HL-60 (cell line): ENCODE results near the gene FASTKD3.

Experiments
- DNase-seq, 2 experiments: peaks; one replicate each; pipeline ENCODE4 v3.0.0-alpha.2; 2010 to 2020; ENCODE audit warnings: low read depth in 1 of 2, low spot score in 1 of 2
- H3K27ac ChIP-seq: fragments of 250-450 bp; sonication (Bioruptor Pico); replicated peaks from 2 replicates; pipeline ENCODE4 v1.5.1; 2020; ENCODE audit warnings: mild to moderate bottlenecking, moderate library complexity
- H3K27me3 ChIP-seq: fragments of 250-450 bp; sonication (Bioruptor Pico); 2 replicates; pipeline ENCODE4 v1.5.1; 2021; ENCODE audit warnings: mild to moderate bottlenecking, moderate library complexity; ENCODE audit not compliant: insufficient read depth, poor library complexity, severe bottlenecking
- H3K4me3 ChIP-seq: replicated peaks from 2 replicates; pipeline ENCODE4 v1.5.1; 2011; ENCODE audit warnings: mild to moderate bottlenecking, control low read depth, low read length; ENCODE audit not compliant: insufficient read depth
- GABPA ChIP-seq: IDR thresholded peaks from 2 replicates; pipeline ENCODE4 v1.6.1; 2012; ENCODE audit warnings: low read depth
- POLR2AphosphoS5 ChIP-seq: IDR thresholded peaks from 2 replicates; pipeline ENCODE4 v1.6.1; 2012; ENCODE audit warnings: low read depth
- SPI1 ChIP-seq: IDR thresholded peaks from 2 replicates; pipeline ENCODE4 v1.6.1; 2012; ENCODE audit warnings: low read depth, mild to moderate bottlenecking, borderline replicate concordance
- TF ChIP-seq, protein P1 (sequence below): IDR thresholded peaks from one replicate; pipeline ENCODE4 v1.5.1; 2011; ENCODE audit warnings: low read length, control low read depth, inconsistent platforms; ENCODE audit not compliant: insufficient read depth
- TF ChIP-seq, protein P2 (sequence below): IDR thresholded peaks from 2 replicates; pipeline ENCODE4 v1.6.1; 2012; ENCODE audit warnings: low read depth; ENCODE audit not compliant: insufficient replicate concordance

FASTKD3 gene

GRCh38 chr5:7908317-7908716 lies 39.5 kb upstream of the FASTKD3 start:
- TF ChIP-seq GABPA (no peak), SPI1 (no peak), POLR2AphosphoS5 (no peak)
- TF ChIP-seq, protein P1, sequence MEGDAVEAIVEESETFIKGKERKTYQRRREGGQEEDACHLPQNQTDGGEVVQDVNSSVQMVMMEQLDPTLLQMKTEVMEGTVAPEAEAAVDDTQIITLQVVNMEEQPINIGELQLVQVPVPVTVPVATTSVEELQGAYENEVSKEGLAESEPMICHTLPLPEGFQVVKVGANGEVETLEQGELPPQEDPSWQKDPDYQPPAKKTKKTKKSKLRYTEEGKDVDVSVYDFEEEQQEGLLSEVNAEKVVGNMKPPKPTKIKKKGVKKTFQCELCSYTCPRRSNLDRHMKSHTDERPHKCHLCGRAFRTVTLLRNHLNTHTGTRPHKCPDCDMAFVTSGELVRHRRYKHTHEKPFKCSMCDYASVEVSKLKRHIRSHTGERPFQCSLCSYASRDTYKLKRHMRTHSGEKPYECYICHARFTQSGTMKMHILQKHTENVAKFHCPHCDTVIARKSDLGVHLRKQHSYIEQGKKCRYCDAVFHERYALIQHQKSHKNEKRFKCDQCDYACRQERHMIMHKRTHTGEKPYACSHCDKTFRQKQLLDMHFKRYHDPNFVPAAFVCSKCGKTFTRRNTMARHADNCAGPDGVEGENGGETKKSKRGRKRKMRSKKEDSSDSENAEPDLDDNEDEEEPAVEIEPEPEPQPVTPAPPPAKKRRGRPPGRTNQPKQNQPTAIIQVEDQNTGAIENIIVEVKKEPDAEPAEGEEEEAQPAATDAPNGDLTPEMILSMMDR: no peak
- TF ChIP-seq, protein P2, sequence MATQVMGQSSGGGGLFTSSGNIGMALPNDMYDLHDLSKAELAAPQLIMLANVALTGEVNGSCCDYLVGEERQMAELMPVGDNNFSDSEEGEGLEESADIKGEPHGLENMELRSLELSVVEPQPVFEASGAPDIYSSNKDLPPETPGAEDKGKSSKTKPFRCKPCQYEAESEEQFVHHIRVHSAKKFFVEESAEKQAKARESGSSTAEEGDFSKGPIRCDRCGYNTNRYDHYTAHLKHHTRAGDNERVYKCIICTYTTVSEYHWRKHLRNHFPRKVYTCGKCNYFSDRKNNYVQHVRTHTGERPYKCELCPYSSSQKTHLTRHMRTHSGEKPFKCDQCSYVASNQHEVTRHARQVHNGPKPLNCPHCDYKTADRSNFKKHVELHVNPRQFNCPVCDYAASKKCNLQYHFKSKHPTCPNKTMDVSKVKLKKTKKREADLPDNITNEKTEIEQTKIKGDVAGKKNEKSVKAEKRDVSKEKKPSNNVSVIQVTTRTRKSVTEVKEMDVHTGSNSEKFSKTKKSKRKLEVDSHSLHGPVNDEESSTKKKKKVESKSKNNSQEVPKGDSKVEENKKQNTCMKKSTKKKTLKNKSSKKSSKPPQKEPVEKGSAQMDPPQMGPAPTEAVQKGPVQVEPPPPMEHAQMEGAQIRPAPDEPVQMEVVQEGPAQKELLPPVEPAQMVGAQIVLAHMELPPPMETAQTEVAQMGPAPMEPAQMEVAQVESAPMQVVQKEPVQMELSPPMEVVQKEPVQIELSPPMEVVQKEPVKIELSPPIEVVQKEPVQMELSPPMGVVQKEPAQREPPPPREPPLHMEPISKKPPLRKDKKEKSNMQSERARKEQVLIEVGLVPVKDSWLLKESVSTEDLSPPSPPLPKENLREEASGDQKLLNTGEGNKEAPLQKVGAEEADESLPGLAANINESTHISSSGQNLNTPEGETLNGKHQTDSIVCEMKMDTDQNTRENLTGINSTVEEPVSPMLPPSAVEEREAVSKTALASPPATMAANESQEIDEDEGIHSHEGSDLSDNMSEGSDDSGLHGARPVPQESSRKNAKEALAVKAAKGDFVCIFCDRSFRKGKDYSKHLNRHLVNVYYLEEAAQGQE: no peak
- Histone ChIP-seq H3K27ac (no peak overlapping the region), H3K27me3 (no peaks in the 10 kb centered on the region), H3K4me3 (no peak overlapping the region)
- no peak for DNase-seq

DNA sequence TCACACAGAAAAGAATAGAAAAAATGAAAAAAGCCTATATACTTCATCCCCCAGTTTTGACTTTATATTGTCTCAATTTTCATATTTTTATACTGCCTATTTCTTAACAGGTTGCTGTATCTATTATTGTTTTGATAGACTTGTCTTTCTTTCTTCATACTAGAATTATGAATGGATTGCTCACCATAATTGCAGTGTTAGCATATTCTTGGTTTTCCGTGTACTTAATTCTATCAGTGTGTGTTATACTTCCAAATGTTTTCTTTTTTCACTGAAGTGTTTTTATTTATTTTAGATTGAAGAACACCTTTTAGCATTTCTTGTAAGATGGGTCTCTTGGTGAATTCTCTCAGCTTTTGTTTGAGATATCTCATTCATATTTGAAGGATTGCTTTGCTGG lies 38.8 kb upstream of the FASTKD3 start:
- no peak overlapping the region for H3K4me3 ChIP-seq
- TF ChIP-seq, protein P2: no peak
- TF ChIP-seq, protein P1: no peak
- no peak for TF ChIP-seq POLR2AphosphoS5
- TF ChIP-seq GABPA: no peak
- no peak for TF ChIP-seq SPI1
- no peak for DNase-seq
- H3K27me3 ChIP-seq: no peaks in the 10 kb centered on the region
- H3K27ac ChIP-seq: no peak overlapping the region

- Histone ChIP-seq H3K27ac (no peak overlapping the region), H3K27me3 (no peaks in the 10 kb centered on the region), H3K4me3 (no peak overlapping the region)
- TF ChIP-seq, protein P1: no peak
- TF ChIP-seq SPI1 (no peak), POLR2AphosphoS5 (no peak), GABPA (no peak)
- TF ChIP-seq, protein P2: no peak
- DNase-seq: no peak
Measured at GRCh38 chr5:7904170-7904569, 35.3 kb upstream of the FASTKD3 start.
